ENCODE data around the gene SCGB1A1.
"Not testable (repeated sequence)": the region's sequence is repeated elsewhere in the genome, so short reads cannot be mapped to it uniquely, and the experiment has no call there.

DNA sequence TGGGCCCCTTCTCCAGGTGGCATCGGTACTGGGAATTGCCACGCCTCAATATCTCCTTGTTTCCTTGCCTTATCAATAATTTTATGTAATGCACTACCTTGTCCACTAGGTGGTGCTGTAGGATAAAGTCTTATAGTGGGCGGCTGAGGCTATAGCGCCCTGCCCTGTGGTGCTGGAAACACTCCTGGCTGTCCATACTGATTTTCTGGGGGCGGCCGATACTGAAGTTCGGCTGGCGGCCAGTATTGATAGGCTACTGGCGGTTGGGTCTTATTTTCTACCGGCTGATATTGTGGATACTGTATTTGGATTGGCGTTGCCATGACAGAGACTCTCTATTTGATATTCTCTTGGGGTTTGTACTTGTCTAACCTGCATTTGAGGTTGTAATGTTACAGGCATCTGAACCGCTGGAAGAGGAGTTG is 38.0 kb upstream of the SCGB1A1 start:
- TF ChIP-seq POLR2A (IDR thresholded peaks at IDR 0.05), result not testable (repeated sequence)
- TF ChIP-seq, protein P1, sequence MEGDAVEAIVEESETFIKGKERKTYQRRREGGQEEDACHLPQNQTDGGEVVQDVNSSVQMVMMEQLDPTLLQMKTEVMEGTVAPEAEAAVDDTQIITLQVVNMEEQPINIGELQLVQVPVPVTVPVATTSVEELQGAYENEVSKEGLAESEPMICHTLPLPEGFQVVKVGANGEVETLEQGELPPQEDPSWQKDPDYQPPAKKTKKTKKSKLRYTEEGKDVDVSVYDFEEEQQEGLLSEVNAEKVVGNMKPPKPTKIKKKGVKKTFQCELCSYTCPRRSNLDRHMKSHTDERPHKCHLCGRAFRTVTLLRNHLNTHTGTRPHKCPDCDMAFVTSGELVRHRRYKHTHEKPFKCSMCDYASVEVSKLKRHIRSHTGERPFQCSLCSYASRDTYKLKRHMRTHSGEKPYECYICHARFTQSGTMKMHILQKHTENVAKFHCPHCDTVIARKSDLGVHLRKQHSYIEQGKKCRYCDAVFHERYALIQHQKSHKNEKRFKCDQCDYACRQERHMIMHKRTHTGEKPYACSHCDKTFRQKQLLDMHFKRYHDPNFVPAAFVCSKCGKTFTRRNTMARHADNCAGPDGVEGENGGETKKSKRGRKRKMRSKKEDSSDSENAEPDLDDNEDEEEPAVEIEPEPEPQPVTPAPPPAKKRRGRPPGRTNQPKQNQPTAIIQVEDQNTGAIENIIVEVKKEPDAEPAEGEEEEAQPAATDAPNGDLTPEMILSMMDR (IDR thresholded peaks at IDR 0.05), result peak; percentile 76 to 84 (median 82)

All from uterus (tissue), 2 donors.